Thyroid gland (tissue), 4 donors: ENCODE measurements around the gene WDR6. TPM values are rescaled to one million over a fixed set of nuclear protein-coding genes. Genes with fewer than 3 reads are reported as not detected.

ENCODE experiments used
- DNase-seq, 2 donors: peaks; one replicate each; pipeline ENCODE4 v3.0.0-alpha.2; 2019
- H3K27ac ChIP-seq, 3 donors: fragments of 200-600 bp; sonication (generic); 1 replicate in 2 of 3; 2 replicates in 1 of 3; pipeline ENCODE4 v1.5.1; 2016 to 2019; ENCODE audit warnings: mild to moderate bottlenecking in 1 of 3, moderate library complexity in 1 of 3
- H3K27me3 ChIP-seq: fragments of 200-600 bp; sonication (generic); one replicate; pipeline ENCODE4 v1.5.1; 2019
- H3K36me3 ChIP-seq, 2 donors: fragments of 200-600 bp; sonication (generic); one replicate each; pipeline ENCODE4 v1.5.1; 2016 to 2019
- H3K4me1 ChIP-seq, 2 donors: fragments of 200-600 bp; sonication (generic); one replicate each; pipeline ENCODE4 v1.5.1; 2017 to 2019
- H3K4me3 ChIP-seq, 3 donors: fragments of 200-600 bp; sonication (generic); replicated peaks in 1 of 3; 1 replicate in 2 of 3; 2 replicates in 1 of 3; pipeline ENCODE4 v1.5.1; 2016; ENCODE audit warnings: mild to moderate bottlenecking in 1 of 3
- H3K9me3 ChIP-seq: fragments of 200-600 bp; sonication (generic); one replicate; pipeline ENCODE4 v1.5.1; 2017
- CTCF ChIP-seq, 6 experiments: fragments of 200-600 bp in 3 of 6; fragments of 450-650 bp in 3 of 6; sonication (generic) in 3 of 6; IDR thresholded peaks; one replicate each; pipeline ENCODE4 v1.5.1; 2016 to 2019; ENCODE audit warnings: antibody characterized with exemption in 6 of 6, mild to moderate bottlenecking in 2 of 6, inconsistent platforms in 1 of 6, moderate library complexity in 1 of 6
- POLR2A ChIP-seq, 2 donors: fragments of 450-650 bp; IDR thresholded peaks; one replicate each; pipeline ENCODE4 v1.6.1; 2017; ENCODE audit warnings: antibody characterized with exemption in 2 of 2, mild to moderate bottlenecking in 2 of 2, moderate library complexity in 1 of 2
- WGBS, 2 donors: methylation state at CpG; one replicate each; pipeline ENCODE4 v1.1.5; 2017; 5-methylcytosine and 5-hydroxymethylcytosine counted together
- intact Hi-C: fragments of 100-400 bp; cut with DNase I; formaldehyde crosslinking; loops from one replicate; pipeline ENCODE4 v1.15.1; 2023
- total RNA-seq, 4 donors: library from RNA; depleted of rRNA; stranded (reverse); fragments of >200 nt; gene quantifications; one replicate each; pipeline ENCODE4 v1.2.3, GENCODE V29; 2016

The WDR6 gene
- total RNA-seq, 4 donors from 2014 or later = 125 to 169 (median 149) TPM

- 100% methylated on average over 1 to 6 of the region's 8 CpGs for WGBS, 2 donors
- no peak overlapping the region for H3K27ac ChIP-seq
- H3K9me3 ChIP-seq = no peaks in the 10 kb centered on the region
- H3K27me3 ChIP-seq = no peaks in the 10 kb centered on the region
- H3K4me3 ChIP-seq = no peak overlapping the region
- TF ChIP-seq CTCF (IDR thresholded peaks at IDR 0.05) = no peak
- TF ChIP-seq POLR2A (IDR thresholded peaks at IDR 0.05) = no peak
- H3K36me3 ChIP-seq = peaks cover 0 to 4% of the 10 kb centered on the region in 2 donors
- no peaks in the 10 kb centered on the region for H3K4me1 ChIP-seq
- intact Hi-C loops = no loop called here
- no peak for DNase-seq
Measured at GRCh38 chr3:48997102-48997635, 10.0 kb upstream of the WDR6 start.

- Histone ChIP-seq H3K4me1 (no peaks in the 10 kb centered on the region), H3K4me3 (no peak overlapping the region), H3K27me3 (no peaks in the 10 kb centered on the region), H3K36me3 (peaks cover 0 to 4% of the 10 kb centered on the region in 2 donors), H3K27ac (no peak overlapping the region), H3K9me3 (no peaks in the 10 kb centered on the region)
- no peak for TF ChIP-seq POLR2A (IDR thresholded peaks at IDR 0.05)
- TF ChIP-seq CTCF (IDR thresholded peaks at IDR 0.05) = no peak
- WGBS, 2 donors = 73 to 74% methylated on average over 20 of the region's 20 CpGs
- no peak for DNase-seq
- intact Hi-C loops = no loop called here
Measured at GRCh38 chr3:48997714-48998637, 9.2 kb upstream of the WDR6 start.

GRCh38 chr3:48999085-48999858 is 7.9 kb upstream of the WDR6 start:
- Histone ChIP-seq H3K9me3 (no peaks in the 10 kb centered on the region), H3K27me3 (no peaks in the 10 kb centered on the region), H3K36me3 (peaks cover 0 to 4% of the 10 kb centered on the region in 2 donors), H3K4me3 (no peak overlapping the region), H3K27ac (no peak overlapping the region), H3K4me1 (no peaks in the 10 kb centered on the region)
- intact Hi-C loops = no loop called here
- TF ChIP-seq POLR2A (IDR thresholded peaks at IDR 0.05) (no peak), CTCF (IDR thresholded peaks at IDR 0.05) (no peak)
- no peak for DNase-seq
- 49 to 73% methylated on average over 4 to 8 of the region's 8 CpGs for WGBS, 2 donors

- H3K36me3 ChIP-seq = no peaks in the 10 kb centered on the region
Measured at GRCh38 chr3:49001155-49001554, 6.0 kb upstream of the WDR6 start.

More at GRCh38 chr3:49001155-49001554, 6.0 kb upstream of the WDR6 start:
- H3K4me3 ChIP-seq = no peak overlapping the region
- H3K4me1 ChIP-seq = peaks cover 7 to 16% of the 10 kb centered on the region in 2 donors
- no peak for DNase-seq
- 90 to 94% methylated on average over 2 to 6 of the region's 6 CpGs for WGBS, 2 donors
- intact Hi-C loops = no loop called here
- TF ChIP-seq POLR2A (IDR thresholded peaks at IDR 0.05) (no peak), CTCF (IDR thresholded peaks at IDR 0.05) (no peak)
- no peak overlapping the region for H3K27ac ChIP-seq
- no peaks in the 10 kb centered on the region for H3K27me3 ChIP-seq
- no peaks in the 10 kb centered on the region for H3K9me3 ChIP-seq
